Measurements from ENCODE around the gene PTCH1.

DNA sequence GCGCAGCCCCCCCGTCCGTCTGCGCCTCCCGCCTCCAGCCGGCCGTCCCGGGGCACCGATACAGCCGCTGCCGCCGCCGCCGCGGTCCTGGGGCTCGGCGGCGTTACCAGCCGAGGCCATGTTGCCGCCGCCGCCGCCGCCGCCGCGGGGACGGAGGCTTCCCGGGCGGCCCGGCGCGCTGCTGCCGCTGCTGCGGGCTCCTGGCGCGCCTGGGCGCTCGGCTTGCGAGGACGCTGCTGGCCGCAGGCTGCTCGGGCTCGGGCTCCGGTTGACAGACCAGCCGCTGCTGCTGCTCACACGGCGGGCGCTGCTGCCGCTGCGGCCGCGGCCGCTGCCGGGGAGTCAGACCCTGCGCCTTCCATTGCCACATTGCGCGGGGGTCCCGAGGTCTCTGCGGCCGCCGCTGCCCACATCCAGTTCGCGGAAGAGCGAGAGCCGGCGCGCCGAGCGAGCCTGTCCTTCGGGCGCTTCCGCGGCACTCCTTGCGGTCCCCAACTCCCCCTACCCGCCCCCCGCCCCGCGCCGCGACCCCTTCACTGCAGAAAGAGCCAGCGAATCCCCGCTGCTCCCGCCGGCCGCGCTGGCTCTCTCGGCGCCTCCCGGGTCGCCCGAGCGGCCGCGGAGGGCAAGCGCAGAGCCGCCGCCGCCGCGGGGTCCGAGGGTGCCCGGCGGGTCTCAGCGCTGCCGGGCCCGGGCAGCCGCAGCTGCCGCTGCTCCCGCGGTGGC, 8.4 kb downstream of the PTCH1 start:
- no peak for TF ChIP-seq ZFP41 (tag by site-specific recombination; IDR thresholded peaks at IDR 0.05; ENCODE audit: borderline replicate concordance)
- TF ChIP-seq ZNF501 (tag by site-specific recombination; IDR thresholded peaks at IDR 0.05), result no peak
- TF ChIP-seq ZBTB48 (tag by site-specific recombination; IDR thresholded peaks at IDR 0.05), result no peak
- TF ChIP-seq, protein P1, sequence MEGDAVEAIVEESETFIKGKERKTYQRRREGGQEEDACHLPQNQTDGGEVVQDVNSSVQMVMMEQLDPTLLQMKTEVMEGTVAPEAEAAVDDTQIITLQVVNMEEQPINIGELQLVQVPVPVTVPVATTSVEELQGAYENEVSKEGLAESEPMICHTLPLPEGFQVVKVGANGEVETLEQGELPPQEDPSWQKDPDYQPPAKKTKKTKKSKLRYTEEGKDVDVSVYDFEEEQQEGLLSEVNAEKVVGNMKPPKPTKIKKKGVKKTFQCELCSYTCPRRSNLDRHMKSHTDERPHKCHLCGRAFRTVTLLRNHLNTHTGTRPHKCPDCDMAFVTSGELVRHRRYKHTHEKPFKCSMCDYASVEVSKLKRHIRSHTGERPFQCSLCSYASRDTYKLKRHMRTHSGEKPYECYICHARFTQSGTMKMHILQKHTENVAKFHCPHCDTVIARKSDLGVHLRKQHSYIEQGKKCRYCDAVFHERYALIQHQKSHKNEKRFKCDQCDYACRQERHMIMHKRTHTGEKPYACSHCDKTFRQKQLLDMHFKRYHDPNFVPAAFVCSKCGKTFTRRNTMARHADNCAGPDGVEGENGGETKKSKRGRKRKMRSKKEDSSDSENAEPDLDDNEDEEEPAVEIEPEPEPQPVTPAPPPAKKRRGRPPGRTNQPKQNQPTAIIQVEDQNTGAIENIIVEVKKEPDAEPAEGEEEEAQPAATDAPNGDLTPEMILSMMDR (tag by site-specific recombination; IDR thresholded peaks at IDR 0.05), result no peak
- no peak for TF ChIP-seq ZNF701 (tag by site-specific recombination; IDR thresholded peaks at IDR 0.05)
- TF ChIP-seq, protein P2, sequence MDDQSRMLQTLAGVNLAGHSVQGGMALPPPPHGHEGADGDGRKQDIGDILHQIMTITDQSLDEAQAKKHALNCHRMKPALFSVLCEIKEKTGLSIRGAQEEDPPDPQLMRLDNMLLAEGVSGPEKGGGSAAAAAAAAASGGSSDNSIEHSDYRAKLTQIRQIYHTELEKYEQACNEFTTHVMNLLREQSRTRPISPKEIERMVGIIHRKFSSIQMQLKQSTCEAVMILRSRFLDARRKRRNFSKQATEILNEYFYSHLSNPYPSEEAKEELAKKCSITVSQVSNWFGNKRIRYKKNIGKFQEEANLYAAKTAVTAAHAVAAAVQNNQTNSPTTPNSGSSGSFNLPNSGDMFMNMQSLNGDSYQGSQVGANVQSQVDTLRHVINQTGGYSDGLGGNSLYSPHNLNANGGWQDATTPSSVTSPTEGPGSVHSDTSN (CRISPR knock-in tag; IDR thresholded peaks at IDR 0.05), result no peak
- no peak for TF ChIP-seq MZF1 (tag by site-specific recombination; IDR thresholded peaks at IDR 0.05; ENCODE audit: borderline replicate concordance)
- TF ChIP-seq ZNF146 (tag by site-specific recombination; IDR thresholded peaks at IDR 0.05), result no peak
- TF ChIP-seq BCL11A (tag by site-specific recombination; IDR thresholded peaks at IDR 0.05; ENCODE audit: low read depth), result no peak
- TF ChIP-seq, protein P3, sequence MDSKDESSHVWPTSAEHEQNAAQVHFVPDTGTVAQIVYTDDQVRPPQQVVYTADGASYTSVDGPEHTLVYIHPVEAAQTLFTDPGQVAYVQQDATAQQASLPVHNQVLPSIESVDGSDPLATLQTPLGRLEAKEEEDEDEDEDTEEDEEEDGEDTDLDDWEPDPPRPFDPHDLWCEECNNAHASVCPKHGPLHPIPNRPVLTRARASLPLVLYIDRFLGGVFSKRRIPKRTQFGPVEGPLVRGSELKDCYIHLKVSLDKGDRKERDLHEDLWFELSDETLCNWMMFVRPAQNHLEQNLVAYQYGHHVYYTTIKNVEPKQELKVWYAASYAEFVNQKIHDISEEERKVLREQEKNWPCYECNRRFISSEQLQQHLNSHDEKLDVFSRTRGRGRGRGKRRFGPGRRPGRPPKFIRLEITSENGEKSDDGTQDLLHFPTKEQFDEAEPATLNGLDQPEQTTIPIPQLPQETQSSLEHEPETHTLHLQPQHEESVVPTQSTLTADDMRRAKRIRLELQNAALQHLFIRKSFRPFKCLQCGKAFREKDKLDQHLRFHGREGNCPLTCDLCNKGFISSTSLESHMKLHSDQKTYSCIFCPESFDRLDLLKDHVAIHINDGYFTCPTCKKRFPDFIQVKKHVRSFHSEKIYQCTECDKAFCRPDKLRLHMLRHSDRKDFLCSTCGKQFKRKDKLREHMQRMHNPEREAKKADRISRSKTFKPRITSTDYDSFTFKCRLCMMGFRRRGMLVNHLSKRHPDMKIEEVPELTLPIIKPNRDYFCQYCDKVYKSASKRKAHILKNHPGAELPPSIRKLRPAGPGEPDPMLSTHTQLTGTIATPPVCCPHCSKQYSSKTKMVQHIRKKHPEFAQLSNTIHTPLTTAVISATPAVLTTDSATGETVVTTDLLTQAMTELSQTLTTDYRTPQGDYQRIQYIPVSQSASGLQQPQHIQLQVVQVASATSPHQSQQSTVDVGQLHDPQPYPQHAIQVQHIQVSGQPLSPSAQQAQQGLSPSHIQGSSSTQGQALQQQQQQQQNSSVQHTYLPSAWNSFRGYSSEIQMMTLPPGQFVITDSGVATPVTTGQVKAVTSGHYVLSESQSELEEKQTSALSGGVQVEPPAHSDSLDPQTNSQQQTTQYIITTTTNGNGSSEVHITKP (tag by site-specific recombination; IDR thresholded peaks at IDR 0.05), result no peak
- TF ChIP-seq ZNF433 (tag by site-specific recombination; IDR thresholded peaks at IDR 0.05; ENCODE audit: low read depth), result no peak

Measured in HEK293 (cell line).